Loucy (cell line): Measurements from ENCODE around the gene ACADS.

ENCODE experiments used
- EZH2phosphoT487 ChIP-seq: fragments of 200-600 bp; IDR thresholded peaks from 2 replicates; pipeline ENCODE4 v1.6.1; 2018; ENCODE audit warnings: antibody characterized with exemption, mild to moderate bottlenecking, moderate library complexity, borderline replicate concordance
- TF ChIP-seq, protein P1 (sequence below): fragments of 200-600 bp; sonication (generic); conservative IDR thresholded peaks from 2 replicates; pipeline ENCODE4 v1.5.1; 2014; ENCODE audit warnings: mild to moderate bottlenecking, antibody characterized with exemption, low read length

DNA sequence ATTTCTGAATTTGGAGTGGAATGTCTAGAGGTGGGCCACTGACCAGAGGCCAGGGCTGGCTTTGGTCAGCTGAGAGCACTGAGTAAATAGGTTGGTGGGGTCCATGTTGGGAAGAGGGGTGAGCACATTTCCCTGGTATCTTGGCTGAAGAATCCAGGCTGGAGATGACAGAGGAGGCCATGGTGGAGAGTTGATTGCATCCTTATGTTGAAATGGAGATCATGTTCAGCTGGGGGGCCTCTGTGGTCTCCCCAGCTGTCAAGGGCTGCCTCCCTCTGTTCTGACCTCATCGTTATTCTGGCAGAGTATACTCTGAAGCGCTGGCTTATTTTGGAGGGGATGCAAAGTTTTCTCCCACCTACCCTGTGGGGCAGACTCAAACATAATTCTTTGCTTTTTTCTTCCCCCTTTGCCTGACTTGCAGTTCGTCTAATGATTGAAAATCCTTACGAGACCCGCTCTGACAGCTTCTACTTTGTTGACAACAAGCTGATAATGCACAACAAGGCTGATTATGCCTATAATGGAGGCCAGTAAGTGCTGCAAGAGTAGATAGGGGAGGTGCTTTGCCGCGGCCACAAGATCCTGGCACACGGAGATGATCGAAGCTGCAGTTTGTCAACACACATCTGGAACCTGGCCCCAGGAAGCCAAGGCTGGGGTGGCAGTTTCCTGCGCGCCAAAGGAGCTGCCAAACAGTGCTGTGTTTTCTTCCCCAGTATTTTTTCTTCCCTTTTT is 6.0 kb upstream of the ACADS start:
- TF ChIP-seq, protein P1, sequence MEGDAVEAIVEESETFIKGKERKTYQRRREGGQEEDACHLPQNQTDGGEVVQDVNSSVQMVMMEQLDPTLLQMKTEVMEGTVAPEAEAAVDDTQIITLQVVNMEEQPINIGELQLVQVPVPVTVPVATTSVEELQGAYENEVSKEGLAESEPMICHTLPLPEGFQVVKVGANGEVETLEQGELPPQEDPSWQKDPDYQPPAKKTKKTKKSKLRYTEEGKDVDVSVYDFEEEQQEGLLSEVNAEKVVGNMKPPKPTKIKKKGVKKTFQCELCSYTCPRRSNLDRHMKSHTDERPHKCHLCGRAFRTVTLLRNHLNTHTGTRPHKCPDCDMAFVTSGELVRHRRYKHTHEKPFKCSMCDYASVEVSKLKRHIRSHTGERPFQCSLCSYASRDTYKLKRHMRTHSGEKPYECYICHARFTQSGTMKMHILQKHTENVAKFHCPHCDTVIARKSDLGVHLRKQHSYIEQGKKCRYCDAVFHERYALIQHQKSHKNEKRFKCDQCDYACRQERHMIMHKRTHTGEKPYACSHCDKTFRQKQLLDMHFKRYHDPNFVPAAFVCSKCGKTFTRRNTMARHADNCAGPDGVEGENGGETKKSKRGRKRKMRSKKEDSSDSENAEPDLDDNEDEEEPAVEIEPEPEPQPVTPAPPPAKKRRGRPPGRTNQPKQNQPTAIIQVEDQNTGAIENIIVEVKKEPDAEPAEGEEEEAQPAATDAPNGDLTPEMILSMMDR, result no peak
- no peak for TF ChIP-seq EZH2phosphoT487
